Measurements from ENCODE around the gene GRIN1.
A peak's percentile ranks its signal among the peaks of the same experiment; 100 is the strongest.

GRIN1 gene

DNA sequence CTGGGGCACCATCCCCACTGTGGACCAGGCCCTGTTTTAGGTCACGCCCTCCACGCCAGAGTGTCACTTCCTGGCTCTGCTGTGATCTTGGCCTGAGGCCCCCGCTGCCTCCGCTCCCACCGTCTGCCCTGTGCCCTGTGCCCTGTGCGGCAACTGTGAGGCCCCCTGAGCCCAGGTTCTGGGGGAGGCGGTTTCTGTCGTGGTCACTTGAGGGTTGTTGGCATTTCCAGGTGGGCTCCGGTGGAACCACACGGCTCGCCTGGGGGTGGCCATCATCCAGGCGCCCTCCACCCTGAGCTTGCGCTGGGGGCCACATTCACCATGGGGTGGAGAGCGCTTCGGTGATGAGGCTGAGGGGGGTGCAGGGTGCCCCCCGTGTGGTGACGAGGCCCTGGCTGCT, 31.0 kb upstream of the GRIN1 start:
- DNase-seq: no peak
- TF ChIP-seq POLR2A (IDR thresholded peaks at IDR 0.05; ENCODE audit: low read length) (no peak), GATA1 (IDR thresholded peaks at IDR 0.05; ENCODE audit: low read depth, low read length) (no peak)

DNA sequence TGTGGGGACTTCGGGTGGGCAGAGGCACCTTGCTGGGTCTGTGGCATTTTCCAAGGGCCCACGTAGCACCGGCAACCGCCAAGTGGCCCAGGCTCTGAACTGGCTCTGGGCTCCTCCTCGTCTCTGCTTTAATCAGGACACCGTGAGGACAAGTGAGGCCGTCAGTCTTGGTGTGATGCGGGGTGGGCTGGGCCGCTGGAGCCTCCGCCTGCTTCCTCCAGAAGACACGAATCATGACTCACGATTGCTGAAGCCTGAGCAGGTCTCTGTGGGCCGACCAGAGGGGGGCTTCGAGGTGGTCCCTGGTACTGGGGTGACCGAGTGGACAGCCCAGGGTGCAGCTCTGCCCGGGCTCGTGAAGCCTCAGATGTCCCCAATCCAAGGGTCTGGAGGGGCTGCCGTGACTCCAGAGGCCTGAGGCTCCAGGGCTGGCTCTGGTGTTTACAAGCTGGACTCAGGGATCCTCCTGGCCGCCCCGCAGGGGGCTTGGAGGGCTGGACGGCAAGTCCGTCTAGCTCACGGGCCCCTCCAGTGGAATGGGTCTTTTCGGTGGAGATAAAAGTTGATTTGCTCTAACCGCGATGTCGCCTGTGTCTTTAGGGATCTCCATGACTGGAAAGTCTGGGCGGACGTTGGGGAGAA, 30.2 kb upstream of the GRIN1 start:
- DNase-seq: no peak
- TF ChIP-seq GATA1 (IDR thresholded peaks at IDR 0.05; ENCODE audit: low read depth, low read length) (no peak), POLR2A (IDR thresholded peaks at IDR 0.05; ENCODE audit: low read length) (no peak)

DNA sequence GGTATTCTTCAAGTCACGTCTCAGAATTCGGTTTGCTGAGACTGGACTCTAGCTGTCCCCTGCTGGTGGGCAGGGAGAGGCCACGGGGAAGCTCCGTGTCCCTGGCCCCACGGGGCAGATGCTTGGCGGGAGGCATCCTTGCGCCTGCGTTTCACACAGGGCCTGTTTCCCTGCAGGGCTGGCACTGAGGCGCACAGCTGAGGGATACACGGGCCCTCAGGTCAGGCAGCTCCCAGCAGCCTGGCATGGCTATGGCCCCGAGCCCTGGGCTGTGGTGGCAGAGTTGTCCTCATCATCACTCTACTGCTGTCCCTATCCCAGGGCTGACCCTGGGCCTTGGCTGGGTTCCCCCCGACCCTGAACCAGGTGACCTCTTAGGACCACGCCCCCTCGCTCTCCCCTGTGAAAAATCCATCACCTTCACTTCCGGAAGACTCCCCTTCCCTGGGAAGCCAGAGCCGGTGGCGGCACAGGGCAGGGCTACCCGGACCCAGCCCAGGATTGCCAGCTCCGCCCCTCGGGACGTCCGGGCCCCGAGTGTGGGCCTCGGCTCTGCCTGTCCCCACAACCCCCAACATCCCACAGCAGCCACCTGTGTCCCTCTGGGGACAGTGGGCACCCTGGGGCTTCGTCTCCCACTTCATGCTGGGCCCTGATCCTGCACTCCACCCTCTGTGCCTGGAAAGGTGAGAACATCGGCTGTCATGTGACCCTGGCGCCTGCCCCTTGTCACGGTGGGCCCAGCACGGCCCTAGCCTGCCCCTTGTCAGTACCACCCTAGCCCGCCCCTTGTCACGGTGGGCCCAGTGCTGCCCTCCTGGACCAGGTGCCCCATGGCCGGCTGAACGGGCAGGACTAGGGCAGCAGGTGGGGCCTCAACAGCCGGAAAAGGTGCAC, 29.5 kb upstream of the GRIN1 start:
- TF ChIP-seq POLR2A (IDR thresholded peaks at IDR 0.05; ENCODE audit: low read length): no peak
- no peak for TF ChIP-seq GATA1 (IDR thresholded peaks at IDR 0.05; ENCODE audit: low read depth, low read length)
- no peak for DNase-seq

- TF ChIP-seq GATA1 (IDR thresholded peaks at IDR 0.05; ENCODE audit: low read depth, low read length) (no peak), POLR2A (IDR thresholded peaks at IDR 0.05; ENCODE audit: low read length) (no peak)
Observed at GRCh38 chr9:137110147-137110910, 28.6 kb upstream of the GRIN1 start.

DNA sequence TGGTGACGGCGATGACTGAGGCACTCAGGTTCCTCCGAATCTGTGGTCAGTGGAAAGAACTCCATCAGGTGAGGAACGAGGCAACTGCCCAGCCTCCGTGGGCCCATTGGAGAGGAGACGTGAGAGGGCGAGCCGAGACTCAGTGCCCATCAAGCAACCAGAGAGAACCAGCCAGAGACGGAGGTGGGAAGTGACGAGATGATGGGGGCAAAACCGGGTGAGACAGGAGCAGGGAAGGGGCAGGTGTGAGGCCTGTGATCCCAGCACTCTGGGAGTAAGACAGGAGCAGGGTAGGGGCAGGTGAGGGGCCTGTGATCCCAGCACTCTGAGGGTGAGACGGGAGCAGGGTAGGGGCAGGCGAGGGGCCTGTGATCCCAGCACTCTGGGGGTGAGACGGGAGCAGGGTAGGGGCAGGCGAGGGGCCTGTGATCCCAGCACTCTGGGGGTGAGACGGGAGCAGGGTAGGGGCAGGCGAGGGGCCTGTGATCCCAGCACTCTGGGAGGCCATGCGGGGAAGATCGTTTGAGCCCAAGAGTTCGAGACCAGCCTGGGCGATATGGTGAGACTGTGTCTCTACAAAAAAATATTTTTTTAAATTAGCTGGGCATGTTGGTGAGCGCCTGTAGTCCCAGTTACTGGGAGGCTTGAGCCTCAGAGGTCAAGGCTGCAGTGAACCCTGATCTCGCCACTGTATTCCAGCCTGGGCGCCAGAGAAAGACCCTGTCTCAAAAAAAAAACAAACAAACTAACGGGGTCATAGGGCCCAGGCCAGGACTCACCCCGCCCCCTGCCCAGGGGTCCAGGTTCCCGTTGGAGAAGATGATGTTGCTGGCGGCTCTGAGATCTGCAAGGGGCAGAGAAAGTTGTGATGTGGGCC, 27.8 kb upstream of the GRIN1 start:
- DNase-seq: no peak
- TF ChIP-seq POLR2A (IDR thresholded peaks at IDR 0.05; ENCODE audit: low read length): no peak
- no peak for TF ChIP-seq GATA1 (IDR thresholded peaks at IDR 0.05; ENCODE audit: low read depth, low read length)

More at GRCh38 chr9:137110147-137110910, 28.6 kb upstream of the GRIN1 start:
- DNase-seq: no peak

GRCh38 chr9:137111788-137112563, 27.0 kb upstream of the GRIN1 start:
- no peak for TF ChIP-seq POLR2A (IDR thresholded peaks at IDR 0.05; ENCODE audit: low read length)
- no peak for TF ChIP-seq GATA1 (IDR thresholded peaks at IDR 0.05; ENCODE audit: low read depth, low read length)
- DNase-seq: no peak

DNA sequence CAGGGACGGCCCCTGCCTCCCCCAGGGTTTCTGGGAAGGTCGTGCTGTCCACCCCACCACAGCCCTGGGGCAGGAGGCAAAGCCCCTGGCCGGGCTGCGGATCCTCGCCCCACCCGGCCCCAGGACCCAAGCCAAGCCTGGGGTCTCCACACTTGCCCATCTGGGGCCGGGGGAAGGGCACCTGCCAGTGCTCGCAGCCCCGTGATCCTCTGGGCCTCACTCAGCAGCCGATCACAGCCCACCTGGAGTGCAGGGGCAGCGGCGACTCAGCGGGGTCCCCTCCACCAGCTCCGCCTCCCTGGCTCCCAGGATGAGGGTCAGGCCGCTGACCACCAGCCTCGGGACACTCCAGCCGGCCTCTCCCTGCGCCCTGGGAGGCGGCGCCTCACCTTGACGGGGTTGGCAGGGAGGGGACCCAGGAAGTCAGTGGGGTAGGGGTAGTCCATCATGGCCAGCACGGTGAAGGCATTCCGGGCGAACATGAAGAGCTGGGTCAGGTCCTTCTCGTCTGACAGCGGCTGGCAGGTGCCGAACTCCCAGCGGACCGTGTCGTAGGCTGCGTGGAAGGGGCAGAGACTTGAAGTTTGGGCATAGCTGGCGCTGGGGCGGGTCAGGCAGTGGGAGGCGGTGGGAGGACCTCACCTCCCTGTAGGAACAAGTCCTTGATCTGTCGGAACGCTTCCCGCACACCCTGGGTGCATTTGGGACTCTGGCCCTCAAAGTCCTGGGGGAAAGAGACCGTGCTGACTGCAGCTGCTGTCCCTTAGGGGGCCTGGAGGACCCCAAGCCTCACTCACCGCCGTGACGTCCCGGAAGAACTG, 26.2 kb upstream of the GRIN1 start:
- TF ChIP-seq GATA1 (IDR thresholded peaks at IDR 0.05; ENCODE audit: low read depth, low read length) (no peak), POLR2A (IDR thresholded peaks at IDR 0.05; ENCODE audit: low read length) (no peak)
- DNase-seq: no peak

DNA sequence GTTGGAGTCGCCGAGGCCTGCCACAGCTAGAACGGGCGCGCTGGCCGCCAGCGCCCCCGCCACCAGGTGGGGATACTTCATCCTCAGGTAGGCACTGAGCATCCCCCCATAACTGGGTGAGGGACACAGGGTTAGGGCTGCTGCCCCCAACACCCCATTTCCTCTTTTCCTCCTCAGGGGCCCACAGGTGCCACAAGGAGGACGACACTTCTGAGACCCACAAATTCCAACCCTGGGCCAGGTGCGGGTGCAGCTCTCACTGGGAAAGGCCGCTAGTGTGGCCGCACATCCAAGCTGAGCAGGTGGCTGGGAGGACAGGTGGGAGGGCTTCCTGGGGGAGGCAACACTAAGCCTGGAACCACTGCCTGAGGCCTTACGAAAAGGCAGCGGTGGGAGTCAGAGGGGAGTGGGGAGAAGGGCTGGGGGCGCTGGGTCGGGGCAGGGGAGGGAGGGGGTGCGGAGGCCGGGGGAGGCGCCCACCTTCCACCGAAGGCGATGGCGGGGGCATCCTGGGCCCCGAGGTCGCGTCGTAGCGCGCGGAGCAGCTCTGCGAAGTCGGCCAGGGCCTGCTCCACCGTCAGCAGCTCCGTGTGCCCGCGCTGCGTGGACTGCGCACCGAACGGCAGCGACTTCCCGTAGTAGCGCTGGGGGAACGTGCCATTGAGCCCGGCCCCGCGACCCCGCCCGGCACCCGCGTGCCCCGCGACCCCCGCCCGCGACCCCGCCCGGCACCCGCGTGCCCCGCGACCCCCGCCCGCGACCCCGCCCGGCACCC, 25.4 kb upstream of the GRIN1 start:
- TF ChIP-seq GATA1 (IDR thresholded peaks at IDR 0.05; ENCODE audit: low read depth, low read length) (no peak), POLR2A (IDR thresholded peaks at IDR 0.05; ENCODE audit: low read length) (no peak)
- DNase-seq: peak; percentile 46 to 48

- DNase-seq: peak; percentile 54 to 58
- TF ChIP-seq POLR2A (IDR thresholded peaks at IDR 0.05; ENCODE audit: low read length) (no peak), GATA1 (IDR thresholded peaks at IDR 0.05; ENCODE audit: low read depth, low read length) (no peak)
Observed at GRCh38 chr9:137114220-137114612, 24.7 kb upstream of the GRIN1 start.

- DNase-seq: peak; percentile 83 to 86
Observed at GRCh38 chr9:137114613-137115393, 24.2 kb upstream of the GRIN1 start, which contains the start of gene DPP7. Gene DPP7 (minus strand): TSS chr9:137114733. CDS start chr9:137114713, 20 bp downstream.

More at GRCh38 chr9:137114613-137115393, 24.2 kb upstream of the GRIN1 start, which contains the start of gene DPP7:
- TF ChIP-seq POLR2A (IDR thresholded peaks at IDR 0.05; ENCODE audit: low read length) (peak; percentile 30), GATA1 (IDR thresholded peaks at IDR 0.05; ENCODE audit: low read depth, low read length) (no peak)
